Neural progenitor cell (in vitro differentiated cells): Measurements from ENCODE around the gene MIF. TPM values are rescaled to one million over a fixed set of nuclear protein-coding genes. Genes with fewer than 3 reads are reported as not detected.
"Not testable (repeated sequence)": the region's sequence is repeated elsewhere in the genome, so short reads cannot be mapped to it uniquely, and the experiment has no call there.

Source experiments
- DNase-seq: peaks from one replicate; pipeline ENCODE4 v3.0.0-alpha.2; 2016; ENCODE audit warnings: low spot score
- H2AFZ ChIP-seq: fragments of 200-600 bp; sonication (generic); replicated peaks from 2 replicates; pipeline ENCODE4 v1.6.1; 2016; ENCODE audit warnings: antibody characterized with exemption
- H3F3A ChIP-seq: fragments of 200-600 bp; sonication (generic); 2 replicates; pipeline ENCODE4 v1.6.1; 2016; ENCODE audit warnings: antibody characterized with exemption, low read depth
- H3K27ac ChIP-seq: fragments of 200-600 bp; sonication (generic); 2 replicates; pipeline ENCODE4 v1.5.1; 2016; ENCODE audit warnings: mild to moderate bottlenecking
- H3K27me3 ChIP-seq: fragments of 200-600 bp; sonication (generic); 2 replicates; pipeline ENCODE4 v1.6.1; 2016; ENCODE audit warnings: mild to moderate bottlenecking, moderate library complexity
- H3K36me3 ChIP-seq: fragments of 200-600 bp; sonication (generic); 2 replicates; pipeline ENCODE4 v1.5.1; 2016
- H3K4me1 ChIP-seq: fragments of 200-600 bp; sonication (generic); 2 replicates; pipeline ENCODE4 v1.6.1; 2016; ENCODE audit warnings: mixed run types
- H3K4me2 ChIP-seq: fragments of 200-600 bp; sonication (generic); 2 replicates; pipeline ENCODE4 v1.6.1; 2016
- H3K4me3 ChIP-seq: fragments of 200-600 bp; sonication (generic); 2 replicates; pipeline ENCODE4 v1.5.1; 2016
- H3K79me2 ChIP-seq: fragments of 200-600 bp; sonication (generic); 2 replicates; pipeline ENCODE4 v1.6.1; 2016; ENCODE audit warnings: low read depth
- H3K9ac ChIP-seq: fragments of 200-600 bp; sonication (generic); 2 replicates; pipeline ENCODE4 v1.6.1; 2016
- H3K9me3 ChIP-seq: fragments of 200-600 bp; sonication (generic); 2 replicates; pipeline ENCODE4 v1.5.1; 2016; ENCODE audit warnings: low read depth
- H4K20me1 ChIP-seq: fragments of 200-600 bp; sonication (generic); 2 replicates; pipeline ENCODE4 v1.6.1; 2016; ENCODE audit warnings: low read depth
- H3K27ac Mint-ChIP-seq: 3 replicates; pipeline ENCODE4 v1.8.0; 2021; ENCODE audit warnings: mixed read lengths
- H3K27me3 Mint-ChIP-seq: 2 replicates; pipeline ENCODE4 v1.8.0; 2022; ENCODE audit warnings: low read depth, mild to moderate bottlenecking, inconsistent platforms, moderate library complexity, mixed read lengths; ENCODE audit not compliant: insufficient read depth
- H3K36me3 Mint-ChIP-seq: 3 replicates; pipeline ENCODE4 v1.8.0; 2021; ENCODE audit warnings: mixed read lengths
- H3K4me1 Mint-ChIP-seq: 3 replicates; pipeline ENCODE4 v1.8.0; 2021; ENCODE audit warnings: mixed read lengths
- H3K4me3 Mint-ChIP-seq: 3 replicates; pipeline ENCODE4 v1.8.0; 2021; ENCODE audit warnings: mild to moderate bottlenecking, moderate library complexity, mixed read lengths
- H3K9me3 Mint-ChIP-seq: 3 replicates; pipeline ENCODE4 v1.8.0; 2020; ENCODE audit warnings: mixed read lengths
- EZH2 ChIP-seq: fragments of 200-600 bp; sonication (generic); IDR thresholded peaks from 2 replicates; pipeline ENCODE4 v1.6.1; 2017; ENCODE audit warnings: antibody characterized with exemption, mild to moderate bottlenecking, moderate library complexity
- EZH2phosphoT487 ChIP-seq: fragments of 200-600 bp; sonication (generic); IDR thresholded peaks from 2 replicates; pipeline ENCODE4 v1.6.1; 2017; ENCODE audit warnings: antibody characterized with exemption
- total RNA-seq: library from RNA; depleted of rRNA; stranded (reverse); fragments of >200 nt; gene quantifications from 2 replicates; pipeline ENCODE4 v1.2.3, GENCODE V29; 2015; ENCODE audit warnings: low replicate concordance
- TF ChIP-seq, protein P1 (sequence below): fragments of 200-600 bp; sonication (generic); IDR thresholded peaks from 2 replicates; pipeline ENCODE4 v1.5.1; 2017; ENCODE audit warnings: antibody characterized with exemption, mild to moderate bottlenecking

The MIF gene
- total RNA-seq, 1 donor from 2014 or later: 132 TPM

GRCh38 chr22:23915290-23915689, 21.1 kb downstream of the MIF start:
- H3K27ac Mint-ChIP-seq: peak overlapping the region; percentile 12
- no peaks in the 10 kb centered on the region for H3K36me3 ChIP-seq

DNA sequence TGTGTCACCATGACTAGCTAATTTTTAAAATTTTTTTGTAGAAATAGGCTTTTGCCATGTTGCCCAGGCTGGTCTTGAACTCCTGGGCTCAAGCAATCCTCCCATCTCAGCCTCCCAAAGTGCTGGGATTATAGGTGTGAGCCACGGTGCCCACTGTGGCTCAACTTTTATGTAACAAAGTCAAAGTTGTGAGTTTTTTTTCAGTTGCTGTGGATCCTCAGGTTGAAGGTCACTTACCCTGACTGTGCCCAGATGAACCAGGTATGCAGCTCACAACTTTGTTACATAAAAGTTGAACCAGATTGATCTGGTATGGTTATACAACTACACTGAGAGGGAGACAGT, 26.1 kb downstream of the MIF start:
- H3K4me3 Mint-ChIP-seq, H3K36me3 ChIP-seq: not testable (repeated sequence)

More at GRCh38 chr22:23915290-23915689, 21.1 kb downstream of the MIF start:
- H3K4me3 Mint-ChIP-seq: no peak overlapping the region
- peaks cover 23% of the 10 kb centered on the region for H3K4me1 Mint-ChIP-seq
- Histone ChIP-seq H3K4me2 (no peak overlapping the region), H3K4me1 (peaks cover 4% of the 10 kb centered on the region), H3K27me3 (no peaks in the 10 kb centered on the region), H3K4me3 (no peak overlapping the region), H4K20me1 (no peaks in the 10 kb centered on the region), H3K9ac (no peak overlapping the region), H3K9me3 (no peaks in the 10 kb centered on the region), H3F3A (peaks cover 33% of the 10 kb centered on the region), H2AFZ (no peak overlapping the region), H3K79me2 (no peaks in the 10 kb centered on the region), H3K27ac (no peak overlapping the region)
- H3K27me3 Mint-ChIP-seq: peaks cover 3% of the 10 kb centered on the region
- TF ChIP-seq EZH2phosphoT487 (no peak), EZH2 (no peak)
- TF ChIP-seq, protein P1, sequence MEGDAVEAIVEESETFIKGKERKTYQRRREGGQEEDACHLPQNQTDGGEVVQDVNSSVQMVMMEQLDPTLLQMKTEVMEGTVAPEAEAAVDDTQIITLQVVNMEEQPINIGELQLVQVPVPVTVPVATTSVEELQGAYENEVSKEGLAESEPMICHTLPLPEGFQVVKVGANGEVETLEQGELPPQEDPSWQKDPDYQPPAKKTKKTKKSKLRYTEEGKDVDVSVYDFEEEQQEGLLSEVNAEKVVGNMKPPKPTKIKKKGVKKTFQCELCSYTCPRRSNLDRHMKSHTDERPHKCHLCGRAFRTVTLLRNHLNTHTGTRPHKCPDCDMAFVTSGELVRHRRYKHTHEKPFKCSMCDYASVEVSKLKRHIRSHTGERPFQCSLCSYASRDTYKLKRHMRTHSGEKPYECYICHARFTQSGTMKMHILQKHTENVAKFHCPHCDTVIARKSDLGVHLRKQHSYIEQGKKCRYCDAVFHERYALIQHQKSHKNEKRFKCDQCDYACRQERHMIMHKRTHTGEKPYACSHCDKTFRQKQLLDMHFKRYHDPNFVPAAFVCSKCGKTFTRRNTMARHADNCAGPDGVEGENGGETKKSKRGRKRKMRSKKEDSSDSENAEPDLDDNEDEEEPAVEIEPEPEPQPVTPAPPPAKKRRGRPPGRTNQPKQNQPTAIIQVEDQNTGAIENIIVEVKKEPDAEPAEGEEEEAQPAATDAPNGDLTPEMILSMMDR: no peak
- no peaks in the 10 kb centered on the region for H3K9me3 Mint-ChIP-seq
- DNase-seq: no peak
- H3K36me3 Mint-ChIP-seq: peaks cover 9% of the 10 kb centered on the region

GRCh38 chr22:23921586-23922201, 27.5 kb downstream of the MIF start:
- H3K4me3 Mint-ChIP-seq, H3K79me2 ChIP-seq, H3K36me3 ChIP-seq, H4K20me1 ChIP-seq, H2AFZ ChIP-seq, H3K4me1 ChIP-seq, H3F3A ChIP-seq, H3K4me1 Mint-ChIP-seq, H3K27ac Mint-ChIP-seq, H3K27me3 Mint-ChIP-seq, H3K27me3 ChIP-seq, H3K27ac ChIP-seq, H3K4me2 ChIP-seq, H3K9me3 Mint-ChIP-seq, H3K9ac ChIP-seq, DNase-seq, H3K4me3 ChIP-seq, H3K9me3 ChIP-seq: not testable (repeated sequence)
- H3K36me3 Mint-ChIP-seq: peaks cover 37% of the 10 kb centered on the region

More for the DNA sequence above, 26.1 kb downstream of the MIF start:
- not testable (repeated sequence) for H3K27ac ChIP-seq, H3K9me3 Mint-ChIP-seq, H3K4me3 ChIP-seq, H3K4me2 ChIP-seq, H3F3A ChIP-seq, DNase-seq, H3K9ac ChIP-seq, H3K27ac Mint-ChIP-seq, H3K27me3 ChIP-seq, H4K20me1 ChIP-seq, H2AFZ ChIP-seq, H3K4me1 Mint-ChIP-seq, H3K4me1 ChIP-seq, H3K79me2 ChIP-seq, H3K9me3 ChIP-seq, H3K27me3 Mint-ChIP-seq
- peaks cover 28% of the 10 kb centered on the region for H3K36me3 Mint-ChIP-seq

DNA sequence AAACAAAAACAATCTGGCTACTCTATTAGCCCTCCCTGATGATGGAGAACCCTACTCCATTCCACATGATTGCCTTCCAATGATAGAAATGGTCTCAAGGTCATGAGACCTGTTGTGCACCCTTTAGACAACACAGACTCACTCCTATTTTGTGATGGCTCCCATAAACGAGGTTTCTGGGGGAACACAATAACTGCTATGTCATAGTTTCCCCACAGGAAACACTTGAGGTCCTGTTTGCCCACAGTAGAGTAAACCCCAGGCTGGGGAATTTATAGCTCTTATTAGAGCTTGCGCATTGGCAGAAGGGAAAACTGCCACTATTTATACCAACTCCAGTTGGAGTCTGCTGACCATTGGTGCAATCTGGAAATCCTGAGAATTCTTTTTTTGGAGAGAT, 28.7 kb downstream of the MIF start:
- H3K4me1 Mint-ChIP-seq: peaks cover 4% of the 10 kb centered on the region
- Histone ChIP-seq H3K27me3 (no peaks in the 10 kb centered on the region), H3K4me1 (no peaks in the 10 kb centered on the region), H3K36me3 (no peaks in the 10 kb centered on the region), H3K4me2 (no peak overlapping the region), H4K20me1 (no peaks in the 10 kb centered on the region), H3K4me3 (no peak overlapping the region), H3K27ac (no peak overlapping the region), H2AFZ (no peak overlapping the region), H3F3A (no peaks in the 10 kb centered on the region), H3K9me3 (no peaks in the 10 kb centered on the region), H3K9ac (no peak overlapping the region), H3K79me2 (no peaks in the 10 kb centered on the region)
- H3K27ac Mint-ChIP-seq: no peak overlapping the region
- H3K36me3 Mint-ChIP-seq: peaks cover 46% of the 10 kb centered on the region
- H3K9me3 Mint-ChIP-seq: no peaks in the 10 kb centered on the region
- DNase-seq: no peak
- peaks cover 3% of the 10 kb centered on the region for H3K27me3 Mint-ChIP-seq
- H3K4me3 Mint-ChIP-seq: no peak overlapping the region
- TF ChIP-seq, protein P1: no peak
- TF ChIP-seq EZH2: no peak
- TF ChIP-seq EZH2phosphoT487: no peak
